Esophagus mucosa (tissue), 1 donor: ENCODE data around the gene UBALD2. TPM values are rescaled to one million over a fixed set of nuclear protein-coding genes. Genes with fewer than 3 reads are reported as not detected.
"Not testable (repeated sequence)": the region's sequence is repeated elsewhere in the genome, so short reads cannot be mapped to it uniquely, and the experiment has no call there.

Source experiments
- ATAC-seq: fragments of 200-7000 bp; cut with Tn5 transposase; one replicate; pipeline ENCODE4 v1.9.1; 2020
- total RNA-seq: library from RNA; stranded (reverse); gene quantifications from one replicate; pipeline ENCODE4 v1.2.4, GENCODE V29; 2023
- donor health status: DM: yes; HTN: yes; CAD: no.

UBALD2 gene
- total RNA-seq = 86.9 TPM

GRCh38 chr17:76264755-76265623, at the start of gene UBALD2:
Gene UBALD2 (plus strand): TSS chr17:76265348. CDS start chr17:76265506, 158 bp downstream.
- peak; percentile 88 for ATAC-seq

- ATAC-seq = no peak
These were observed 48.1 kb upstream of the UBALD2 start for GRCh38 chr17:76217081-76217480.

- ATAC-seq = no peak
These were observed 45.3 kb upstream of the UBALD2 start for GRCh38 chr17:76219670-76220383.

GRCh38 chr17:76223802-76224201, 41.3 kb upstream of the UBALD2 start:
- no peak for ATAC-seq

GRCh38 chr17:76225373-76226086, 39.6 kb upstream of the UBALD2 start:
- not testable (repeated sequence) for ATAC-seq

GRCh38 chr17:76226749-76227148, 38.4 kb upstream of the UBALD2 start:
- ATAC-seq = not testable (repeated sequence)

GRCh38 chr17:76232342-76232741, 32.8 kb upstream of the UBALD2 start:
- no peak for ATAC-seq

GRCh38 chr17:76233588-76234353, 31.4 kb upstream of the UBALD2 start:
- no peak for ATAC-seq

GRCh38 chr17:76234354-76234679, 30.8 kb upstream of the UBALD2 start:
- ATAC-seq = no peak

GRCh38 chr17:76235883-76236282, 29.3 kb upstream of the UBALD2 start:
- ATAC-seq = no peak

GRCh38 chr17:76236603-76237002, 28.5 kb upstream of the UBALD2 start:
- ATAC-seq = no peak

- ATAC-seq = peak; percentile 45
These were observed 27.3 kb upstream of the UBALD2 start for GRCh38 chr17:76237859-76238313.

- ATAC-seq = no peak
These were observed 26.2 kb upstream of the UBALD2 start for GRCh38 chr17:76238847-76239537.

GRCh38 chr17:76239538-76240274, 25.4 kb upstream of the UBALD2 start:
- peak; percentile 18 for ATAC-seq

GRCh38 chr17:76240461-76241203, 24.5 kb upstream of the UBALD2 start, which contains the start of gene RNF157:
Gene RNF157 (minus strand): TSS chr17:76240493. CDS start chr17:76240240, 253 bp downstream.
- ATAC-seq = peak; percentile 66

GRCh38 chr17:76241204-76241538, 24.0 kb upstream of the UBALD2 start:
- ATAC-seq = no peak

- no peak for ATAC-seq
These were observed 23.4 kb upstream of the UBALD2 start for GRCh38 chr17:76241691-76242255.

- ATAC-seq = no peak
These were observed 21.1 kb upstream of the UBALD2 start for GRCh38 chr17:76243826-76244679.

- ATAC-seq = not testable (repeated sequence)
These were observed 20.4 kb upstream of the UBALD2 start for GRCh38 chr17:76244721-76245120.
